GM19397 (cell line): ENCODE results near the gene TCEAL3.
"Not testable (repeated sequence)": the region's sequence is repeated elsewhere in the genome, so short reads cannot be mapped to it uniquely, and the experiment has no call there.

Experiments used
- ATAC-seq: cut with Tn5 transposase; IDR thresholded peaks from one replicate; pipeline ENCODE4 v1.9.1; 2021; ENCODE audit warnings: mild to moderate bottlenecking, moderate library complexity; ENCODE audit not compliant: unreplicated experiment

Gene TCEAL3

DNA sequence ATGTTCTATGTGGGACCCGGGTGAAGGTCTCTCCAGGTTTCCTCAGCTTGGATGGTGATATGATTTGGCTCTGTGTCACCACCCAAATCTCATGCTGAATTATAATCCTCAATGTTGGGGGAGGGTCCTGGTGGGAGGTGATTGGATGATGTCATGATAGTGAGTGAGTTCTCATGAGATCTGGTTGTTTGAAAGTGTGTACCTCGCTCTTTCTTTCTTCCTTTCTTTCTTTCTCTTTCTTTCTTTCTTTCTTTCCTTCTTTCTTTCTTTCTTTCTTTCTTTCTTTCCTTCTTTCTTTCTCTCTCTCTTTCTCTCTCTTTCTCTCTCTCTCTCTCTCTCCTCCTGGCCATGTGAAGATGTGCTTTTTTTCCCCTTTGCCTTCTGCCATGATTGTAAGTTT is 51.7 kb downstream of the TCEAL3 start:
- not testable (repeated sequence) for ATAC-seq
